Neural crest cell (in vitro differentiated cells): Measurements from ENCODE around the gene EPB41. TPM values are rescaled to one million over a fixed set of nuclear protein-coding genes. Genes with fewer than 3 reads are reported as not detected.
A peak's percentile ranks its signal among the peaks of the same experiment; 100 is the strongest.

ENCODE experiments used
- DNase-seq: peaks from one replicate; pipeline ENCODE4 v3.0.0; 2021; ENCODE audit warnings: low read depth, mixed read lengths, low spot score
- H3K27ac Mint-ChIP-seq: one replicate; pipeline ENCODE4 v1.8.0; 2021; ENCODE audit warnings: mild to moderate bottlenecking, mixed read lengths; ENCODE audit not compliant: unreplicated experiment
- H3K27me3 Mint-ChIP-seq: 2 replicates; pipeline ENCODE4 v1.8.0; 2021; ENCODE audit warnings: low read depth, mild to moderate bottlenecking, mixed read lengths
- H3K36me3 Mint-ChIP-seq: 2 replicates; pipeline ENCODE4 v1.8.0; 2021; ENCODE audit warnings: low read depth, mild to moderate bottlenecking, mixed read lengths
- H3K4me1 Mint-ChIP-seq: 2 replicates; pipeline ENCODE4 v1.8.0; 2021; ENCODE audit warnings: mixed read lengths
- H3K4me3 Mint-ChIP-seq: one replicate; pipeline ENCODE4 v1.8.0; 2021; ENCODE audit warnings: mild to moderate bottlenecking, mixed read lengths
- H3K9me3 Mint-ChIP-seq: 2 replicates; pipeline ENCODE4 v1.8.0; 2021; ENCODE audit warnings: mixed read lengths
- CTCF ChIP-seq: fragments of 200-600 bp; sonication (generic); conservative IDR thresholded peaks from 2 replicates; pipeline ENCODE4 v1.5.0; 2021; ENCODE audit warnings: antibody characterized with exemption, mild to moderate bottlenecking
- total RNA-seq: library from RNA; stranded (reverse); gene quantifications from 2 replicates; pipeline ENCODE4 v1.2.1, GENCODE V29; 2021

The EPB41 gene
- total RNA-seq, 1 donor from 2014 or later = 108 TPM

DNA sequence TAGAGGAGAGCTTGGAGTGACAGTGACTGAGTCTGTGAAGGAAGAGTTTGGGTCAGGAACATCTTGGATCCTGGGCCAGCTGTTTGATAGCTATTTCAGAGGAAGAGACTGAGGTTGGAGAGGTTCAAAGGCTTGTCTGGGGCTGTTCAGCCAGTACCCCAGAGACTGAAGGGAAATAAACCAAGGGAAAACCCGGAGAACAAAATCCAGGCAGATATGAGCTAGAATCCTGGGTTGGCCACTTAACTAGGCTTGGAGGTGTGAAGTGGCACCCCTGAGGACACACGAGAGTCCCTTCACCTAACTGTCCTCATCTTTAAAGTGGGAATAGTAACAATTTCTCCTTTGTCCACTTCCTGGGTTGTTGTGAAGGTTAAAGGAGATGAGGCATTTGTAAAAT lies 23.1 kb upstream of the EPB41 start:
- no peaks in the 10 kb centered on the region for H3K36me3 Mint-ChIP-seq
- DNase-seq = no peak
- no peak overlapping the region for H3K27ac Mint-ChIP-seq
- no peaks in the 10 kb centered on the region for H3K9me3 Mint-ChIP-seq
- H3K27me3 Mint-ChIP-seq = peaks cover 20% of the 10 kb centered on the region
- H3K4me3 Mint-ChIP-seq = no peak overlapping the region
- H3K4me1 Mint-ChIP-seq = peaks cover 15% of the 10 kb centered on the region
- no peak for TF ChIP-seq CTCF

DNA sequence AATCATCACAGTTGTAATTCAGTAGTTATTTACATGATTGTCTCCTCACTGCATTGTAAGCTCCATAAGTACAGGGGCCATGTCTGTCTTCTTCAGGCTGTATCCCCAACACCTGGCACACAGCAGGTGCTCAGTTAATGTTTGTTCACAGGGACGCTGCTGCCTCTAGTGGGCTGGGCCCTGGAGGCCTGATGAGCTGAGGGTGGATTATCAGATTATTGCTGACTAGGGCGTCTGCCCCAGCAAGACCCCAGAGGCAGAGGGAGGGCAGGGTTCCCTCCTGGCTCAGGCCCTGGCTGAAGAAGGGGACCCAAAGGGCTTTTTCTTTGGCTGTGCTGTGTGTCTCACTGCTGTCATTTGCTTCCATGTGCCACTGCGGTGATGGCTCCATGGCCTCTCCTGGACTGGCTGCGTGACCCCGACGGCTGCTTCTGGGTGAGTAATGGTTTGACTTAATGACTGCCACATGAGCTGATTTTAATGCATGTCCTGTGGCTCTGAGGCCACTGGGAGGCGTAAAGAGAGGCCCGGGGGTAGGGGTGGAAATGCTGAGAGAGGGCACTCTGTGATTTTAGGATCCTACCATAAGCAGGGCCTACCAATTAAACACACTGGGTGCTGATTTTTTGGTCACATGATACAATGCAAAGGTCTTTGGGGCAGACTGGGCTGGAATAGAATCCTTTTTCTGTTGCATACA lies 20.8 kb upstream of the EPB41 start:
- peak; percentile 50 for TF ChIP-seq CTCF
- H3K27me3 Mint-ChIP-seq = peaks cover 4% of the 10 kb centered on the region
- DNase-seq = no peak
- H3K9me3 Mint-ChIP-seq = no peaks in the 10 kb centered on the region
- no peak overlapping the region for H3K27ac Mint-ChIP-seq
- no peaks in the 10 kb centered on the region for H3K36me3 Mint-ChIP-seq
- peaks cover 3% of the 10 kb centered on the region for H3K4me1 Mint-ChIP-seq
- peak overlapping the region; percentile 29 for H3K4me3 Mint-ChIP-seq

DNA sequence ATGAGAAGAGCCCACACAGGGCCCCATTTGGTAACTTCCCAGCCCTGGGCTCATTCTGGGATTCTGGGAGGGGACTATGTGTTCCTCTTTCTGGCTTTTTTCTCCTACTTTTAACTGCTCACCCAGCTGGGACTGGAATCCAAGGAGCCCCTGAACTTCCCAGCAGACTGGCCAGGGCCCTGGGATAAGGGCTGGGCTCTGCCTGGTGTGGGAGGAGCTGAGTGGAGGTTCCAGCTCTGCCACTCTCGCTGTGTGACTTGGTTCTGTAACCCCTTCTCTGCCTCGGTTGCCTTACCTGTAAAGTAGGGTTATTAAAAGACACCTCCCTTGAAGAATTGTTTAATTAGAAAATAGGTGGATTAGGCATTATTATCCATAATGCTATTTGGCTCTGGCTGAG lies 19.6 kb upstream of the EPB41 start:
- peaks cover 3% of the 10 kb centered on the region for H3K4me1 Mint-ChIP-seq
- no peaks in the 10 kb centered on the region for H3K36me3 Mint-ChIP-seq
- TF ChIP-seq CTCF = no peak
- no peak overlapping the region for H3K27ac Mint-ChIP-seq
- no peaks in the 10 kb centered on the region for H3K27me3 Mint-ChIP-seq
- DNase-seq = no peak
- H3K4me3 Mint-ChIP-seq = no peak overlapping the region
- H3K9me3 Mint-ChIP-seq = no peaks in the 10 kb centered on the region

- no peaks in the 10 kb centered on the region for H3K27me3 Mint-ChIP-seq
These were observed 18.3 kb upstream of the EPB41 start for GRCh38 chr1:28895896-28896608.

DNA sequence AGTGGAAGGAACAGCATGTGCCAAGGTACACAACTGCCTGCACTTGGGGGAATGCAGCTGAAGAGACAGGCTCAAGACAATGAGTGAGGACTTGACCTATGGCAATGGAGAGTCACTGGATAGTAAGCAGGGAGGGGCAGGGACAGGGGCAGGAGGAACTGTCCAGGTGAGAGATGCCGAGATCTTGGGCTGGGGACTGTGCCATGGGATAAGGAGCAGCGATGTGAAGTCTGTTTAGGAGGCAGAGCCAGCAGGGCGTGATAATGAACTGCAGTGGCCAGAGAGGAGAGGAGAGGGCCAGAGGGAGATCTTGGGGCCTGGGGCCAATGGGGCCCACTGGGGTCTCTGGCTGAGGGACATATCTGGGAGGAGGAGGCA lies 17.8 kb upstream of the EPB41 start:
- Mint-ChIP-seq H3K27ac (peak overlapping the region; percentile 14), H3K4me1 (peaks cover 3% of the 10 kb centered on the region), H3K27me3 (no peaks in the 10 kb centered on the region), H3K36me3 (no peaks in the 10 kb centered on the region), H3K4me3 (no peak overlapping the region), H3K9me3 (no peaks in the 10 kb centered on the region)
- no peak for TF ChIP-seq CTCF
- DNase-seq = no peak

More at GRCh38 chr1:28895896-28896608, 18.3 kb upstream of the EPB41 start:
- no peak for DNase-seq
- TF ChIP-seq CTCF = no peak
- H3K4me1 Mint-ChIP-seq = peaks cover 3% of the 10 kb centered on the region
- H3K36me3 Mint-ChIP-seq = no peaks in the 10 kb centered on the region
- H3K9me3 Mint-ChIP-seq = no peaks in the 10 kb centered on the region
- no peak overlapping the region for H3K4me3 Mint-ChIP-seq
- no peak overlapping the region for H3K27ac Mint-ChIP-seq
